NCI-H446 treated with DMSO at 0.1 percent for 48 hours (cell line): Measurements from ENCODE around the gene PPY.
"Not testable (repeated sequence)": the region's sequence is repeated elsewhere in the genome, so short reads cannot be mapped to it uniquely, and the experiment has no call there.

ENCODE experiments used
- DNase-seq: peaks from one replicate; lab custom pipeline; 2025; lab: John Stamatoyannopoulos, UW

Gene PPY

GRCh38 chr17:43962479-43962878 is 20.2 kb upstream of the PPY start:
- DNase-seq, result no peak

GRCh38 chr17:43961954-43962353 is 19.7 kb upstream of the PPY start:
- no peak for DNase-seq

GRCh38 chr17:43961292-43961691 is 19.0 kb upstream of the PPY start:
- DNase-seq, result not testable (repeated sequence)

DNA sequence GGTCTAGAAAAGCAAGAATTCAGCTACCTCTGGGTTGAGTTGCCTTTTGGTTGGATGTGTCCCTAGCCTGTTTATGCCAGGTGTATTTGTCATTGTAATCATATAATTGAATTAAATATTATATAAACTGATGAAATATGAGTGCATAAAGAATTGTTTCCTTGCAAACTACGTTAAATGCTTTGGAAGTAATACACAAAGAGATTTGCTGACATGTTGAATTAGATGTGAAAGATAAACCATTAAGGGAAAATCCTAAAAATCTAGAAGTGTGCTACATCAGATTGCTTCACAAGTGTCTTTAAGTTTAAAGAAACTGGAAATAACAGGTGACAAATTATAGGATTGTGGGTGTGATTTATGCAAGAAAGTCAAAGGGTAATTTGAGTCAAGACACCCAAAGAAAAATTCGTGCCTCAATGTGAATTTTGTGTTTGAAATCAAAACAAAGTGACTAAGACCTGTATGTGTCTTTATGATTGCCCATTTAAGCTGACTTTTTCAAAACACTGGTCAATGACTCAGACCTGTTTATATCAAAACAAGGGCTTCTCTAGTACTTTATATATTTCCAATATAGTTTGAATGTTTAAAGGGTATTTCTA is 16.6 kb upstream of the PPY start:
- DNase-seq, result no peak

GRCh38 chr17:43956222-43956621 is 13.9 kb upstream of the PPY start:
- DNase-seq, result no peak

DNA sequence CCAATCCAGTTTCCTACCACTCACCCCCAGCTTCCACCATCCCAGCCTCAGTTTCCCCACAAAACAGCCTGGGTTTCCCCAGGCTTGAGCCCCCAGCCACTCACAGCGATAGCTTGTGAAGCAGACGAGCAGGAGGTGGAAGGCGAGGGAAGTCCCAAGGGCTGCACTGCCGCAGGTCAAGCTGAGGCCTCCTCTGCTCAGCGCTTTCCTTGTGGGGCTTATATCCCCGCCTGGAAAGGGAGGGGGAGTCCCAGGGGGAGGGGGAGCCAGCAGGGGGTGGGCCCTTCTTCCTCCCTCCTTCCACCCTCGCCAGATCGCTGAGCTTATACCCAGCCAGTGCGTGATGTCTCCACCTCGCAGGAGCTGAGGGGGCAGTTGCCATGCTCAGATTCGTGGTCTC is 11.5 kb upstream of the PPY start, which contains the start of gene PYY:
Gene PYY (minus strand): TSS at position 195 of the 400 bp plus-strand sequence. CDS start 457 bp downstream, outside the sequence.
- DNase-seq, result no peak

DNA sequence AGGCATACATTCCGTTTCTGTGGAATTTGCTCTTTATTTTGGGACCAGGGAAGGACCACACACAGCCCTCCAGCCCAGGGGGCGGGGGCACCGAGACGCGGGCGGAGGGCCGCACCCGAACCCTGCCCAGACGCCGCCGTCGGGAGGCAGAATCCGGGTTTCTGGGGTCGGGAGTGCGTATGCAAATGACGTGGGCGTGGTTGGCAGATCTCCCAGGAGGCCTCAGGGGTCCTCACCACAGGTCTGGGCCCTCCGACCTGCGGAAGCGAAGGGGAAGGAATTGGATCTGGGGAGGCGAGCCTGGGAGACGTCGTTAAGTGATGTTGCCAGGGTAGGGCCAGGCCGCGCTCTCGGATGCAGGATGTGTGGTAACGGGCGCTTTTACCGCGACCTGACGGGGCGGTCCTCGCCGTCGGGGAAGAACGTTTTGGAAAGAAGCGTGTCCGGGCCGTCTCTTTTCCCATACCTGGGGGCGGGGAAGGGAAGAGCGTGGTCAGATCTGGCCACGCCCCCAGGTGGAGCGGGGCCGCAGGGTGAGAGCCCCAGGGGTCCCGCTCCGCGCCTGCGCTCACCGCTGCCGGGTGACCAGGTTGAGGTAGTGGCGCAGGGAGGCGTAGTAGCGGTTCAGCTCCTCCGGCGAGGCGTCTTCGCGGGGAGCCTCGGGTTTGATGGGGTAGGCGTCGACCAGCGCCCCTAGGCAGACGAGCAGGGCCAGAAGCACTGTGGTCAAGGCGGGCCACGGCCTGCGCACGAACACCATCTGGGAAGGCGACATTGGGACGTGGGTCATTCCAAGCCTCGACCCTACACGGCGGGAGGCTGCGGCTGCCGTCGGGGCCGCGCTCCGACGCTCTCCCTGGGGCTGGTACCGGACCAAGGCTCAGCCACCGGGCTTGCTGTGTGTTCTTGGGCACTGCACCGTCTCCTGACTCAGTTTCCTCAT is 10.7 kb upstream of the PPY start:
- no peak for DNase-seq

GRCh38 chr17:43952351-43952723 is 10.1 kb upstream of the PPY start:
- DNase-seq, result no peak

GRCh38 chr17:43951750-43952149 is 9.5 kb upstream of the PPY start:
- DNase-seq, result no peak

DNA sequence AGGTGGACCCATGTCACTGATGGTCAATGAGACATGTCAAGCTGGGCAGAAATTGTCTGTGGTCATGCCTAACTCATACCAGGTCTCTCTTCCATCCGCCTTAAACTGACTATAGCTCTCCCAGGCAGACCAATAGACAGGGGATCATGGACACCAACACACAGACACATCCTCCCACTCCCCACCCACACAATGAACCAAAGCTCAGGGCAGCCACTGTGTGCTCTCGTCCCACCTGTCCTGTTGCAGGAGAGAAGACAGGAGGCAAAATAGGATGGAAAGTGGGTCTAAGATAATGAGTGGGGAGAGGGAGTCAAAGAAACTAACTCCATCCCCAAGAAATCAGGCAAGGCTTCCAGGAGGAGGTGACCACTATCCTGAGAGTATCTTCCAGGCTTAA is 8.3 kb upstream of the PPY start:
- DNase-seq, result no peak

- no peak for DNase-seq
Measured at GRCh38 chr17:43949781-43950180, 7.5 kb upstream of the PPY start.

- DNase-seq, result no peak
Measured at GRCh38 chr17:43946781-43947180, 4.5 kb upstream of the PPY start.

GRCh38 chr17:43945074-43945829 is 3.0 kb upstream of the PPY start:
- DNase-seq, result no peak

DNA sequence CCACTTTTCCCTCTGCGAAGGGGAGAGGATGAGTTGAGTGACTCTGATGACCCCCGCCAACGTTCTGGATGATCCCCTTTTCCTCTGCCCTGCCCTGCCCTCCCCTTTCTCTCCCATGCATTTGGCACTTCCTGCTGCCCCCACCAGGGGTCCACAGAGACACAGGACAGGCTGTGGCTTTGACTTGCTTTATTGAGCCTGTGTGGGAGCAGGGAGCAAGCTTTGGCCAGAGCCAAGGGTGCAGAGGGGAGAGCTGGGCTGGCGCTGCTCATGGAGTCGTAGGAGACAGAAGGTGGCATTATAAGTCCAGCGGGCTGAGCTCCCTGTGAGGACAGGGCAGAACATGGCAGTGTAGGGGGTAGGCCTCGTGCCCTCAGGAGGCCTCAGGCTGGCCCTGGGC is 1.6 kb downstream of the PPY start:
- no peak for DNase-seq

DNA sequence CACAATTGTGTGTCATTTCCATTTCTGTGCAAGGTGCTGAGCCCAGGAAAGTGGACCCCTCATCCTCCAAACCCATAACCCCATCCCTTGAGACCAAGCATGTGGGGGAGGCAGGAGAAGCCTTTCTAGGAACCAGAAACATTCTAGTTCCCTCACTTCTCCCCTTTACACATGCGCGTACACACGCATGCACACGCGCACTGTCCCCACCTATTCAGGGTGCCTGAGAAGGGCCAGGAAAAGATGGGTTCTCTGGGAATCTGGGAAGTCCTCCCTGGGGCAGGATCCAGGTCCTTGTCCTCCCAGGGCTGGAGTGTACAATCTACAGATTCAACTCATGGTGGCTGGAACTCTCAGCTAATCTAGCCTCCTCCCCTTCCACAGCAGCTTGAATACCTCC is 2.4 kb downstream of the PPY start:
- no peak for DNase-seq

- not testable (repeated sequence) for DNase-seq
Measured at GRCh38 chr17:43939452-43939851, 2.8 kb downstream of the PPY start.

DNA sequence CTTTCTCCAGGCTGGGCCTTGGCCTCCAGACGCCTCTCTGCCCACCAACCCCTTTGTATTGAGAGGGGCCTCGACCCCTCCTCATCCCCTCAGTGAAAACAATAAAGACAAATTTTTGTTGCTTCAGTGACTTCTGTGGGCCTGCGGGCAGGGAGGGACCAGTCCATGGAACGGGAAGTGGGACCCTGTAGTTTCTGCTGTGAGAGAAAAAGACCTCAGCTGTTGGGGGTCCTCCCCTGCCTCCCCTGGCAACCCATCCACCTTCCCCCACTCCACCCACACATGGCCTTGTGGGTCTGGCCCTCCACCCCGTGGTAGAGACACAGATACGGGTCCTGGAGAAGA is 3.5 kb downstream of the PPY start:
- DNase-seq, result no peak

- no peak for DNase-seq
Measured at GRCh38 chr17:43936434-43936833, 5.8 kb downstream of the PPY start.

DNA sequence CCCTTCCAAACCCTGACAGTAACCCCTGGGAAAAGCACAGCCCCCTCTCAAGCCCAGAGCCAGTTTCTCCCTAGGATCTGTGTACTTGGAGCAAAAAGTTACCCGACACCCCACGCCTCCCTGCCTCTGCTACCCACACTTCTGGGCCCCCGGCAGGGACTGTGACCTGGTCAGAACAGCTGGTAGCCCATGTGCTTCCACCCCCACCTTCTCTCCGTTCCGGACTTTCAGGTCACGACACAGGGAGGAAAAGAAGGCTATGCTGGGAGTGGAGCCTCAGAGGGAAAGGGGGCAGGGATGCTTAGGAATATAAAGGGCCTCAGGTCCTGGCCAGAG is 6.4 kb downstream of the PPY start:
- no peak for DNase-seq

GRCh38 chr17:43935204-43935925 is 6.9 kb downstream of the PPY start:
- DNase-seq, result no peak

DNA sequence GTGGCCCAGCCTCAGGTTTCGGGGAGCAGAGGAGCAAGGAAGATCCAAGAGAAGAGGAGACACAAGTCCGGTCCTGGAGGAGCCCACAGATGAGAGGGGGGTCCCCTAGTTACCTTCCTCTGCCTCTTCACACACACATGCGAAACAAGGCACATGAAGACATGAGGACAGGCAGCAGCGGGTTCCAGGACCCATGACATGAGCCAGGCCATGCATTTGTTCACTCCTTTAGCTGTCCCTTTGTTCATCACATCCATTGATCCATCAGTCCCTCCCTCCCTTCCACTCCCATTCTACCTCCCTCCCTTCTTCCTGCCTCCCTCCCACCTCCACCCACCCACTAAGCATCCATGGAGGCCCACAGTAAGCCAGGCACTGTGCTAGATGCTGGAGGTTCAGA is 9.4 kb downstream of the PPY start:
- no peak for DNase-seq

DNA sequence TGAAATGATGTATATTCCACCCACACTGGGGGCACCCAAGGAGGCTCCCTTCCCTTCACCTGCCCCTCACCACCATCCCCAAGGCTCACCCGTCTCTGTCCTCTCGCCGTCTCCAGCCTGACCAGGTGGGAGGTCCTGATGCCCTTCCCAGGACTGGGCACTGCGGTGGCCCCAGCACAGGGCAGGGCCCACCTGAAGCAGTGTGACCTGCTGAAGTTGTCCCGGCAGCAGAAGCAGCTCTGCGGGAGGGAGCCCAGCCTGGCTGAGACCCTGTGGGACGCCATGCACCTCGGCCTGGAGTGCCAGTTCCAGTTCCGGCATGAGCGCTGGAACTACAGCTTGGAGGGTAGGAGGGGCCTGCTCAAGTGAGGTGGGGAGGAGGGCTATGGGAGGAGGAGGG is 9.9 kb downstream of the PPY start:
- DNase-seq, result no peak
